HG03025 (cell line): ENCODE data around the gene CRYZL1.
A peak's percentile ranks its signal among the peaks of the same experiment; 100 is the strongest.

ENCODE experiments used
- ATAC-seq: cut with Tn5 transposase; IDR thresholded peaks from one replicate; pipeline ENCODE4 v1.9.1; 2021; ENCODE audit warnings: mild to moderate bottlenecking, moderate library complexity; ENCODE audit not compliant: unreplicated experiment, low FRiP score

Gene CRYZL1

DNA sequence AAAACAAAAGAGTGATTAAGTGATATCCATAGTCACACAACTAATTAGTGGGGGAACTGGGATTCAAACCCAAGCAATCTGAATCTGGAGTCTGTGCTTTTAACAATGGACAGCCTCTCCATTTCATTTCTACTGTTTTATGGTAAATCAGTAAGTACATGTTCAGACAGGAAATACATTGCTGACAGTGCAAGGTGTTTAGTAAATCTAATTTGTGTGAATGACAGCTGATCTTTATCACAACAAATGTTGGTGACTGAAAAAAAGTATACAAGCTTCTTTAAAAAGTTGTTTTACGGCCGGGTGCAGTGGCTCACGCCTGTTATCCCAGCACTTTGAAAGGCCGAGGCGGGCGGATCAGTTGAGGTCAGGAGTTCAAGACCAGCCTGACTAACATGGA lies 73.6 kb downstream of the CRYZL1 start:
- ATAC-seq, result no peak

DNA sequence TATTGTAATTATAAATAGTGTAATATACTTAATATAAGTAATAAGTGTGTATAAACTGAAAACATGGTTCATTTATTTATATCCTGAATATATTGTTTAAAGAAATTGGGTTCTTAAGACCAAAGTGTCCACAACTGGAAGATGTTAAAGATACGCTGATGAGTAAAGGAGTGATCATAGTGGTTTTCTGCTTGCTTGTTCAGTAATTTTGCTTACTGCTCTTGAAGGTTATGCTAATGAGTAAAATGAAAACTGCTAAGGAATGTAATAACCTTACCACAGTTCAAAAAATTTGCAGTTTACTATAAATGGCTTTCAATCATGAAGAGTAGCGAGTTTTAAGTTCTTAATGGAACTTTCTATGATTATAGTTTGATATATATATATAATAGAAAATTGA lies 75.0 kb downstream of the CRYZL1 start:
- no peak for ATAC-seq

DNA sequence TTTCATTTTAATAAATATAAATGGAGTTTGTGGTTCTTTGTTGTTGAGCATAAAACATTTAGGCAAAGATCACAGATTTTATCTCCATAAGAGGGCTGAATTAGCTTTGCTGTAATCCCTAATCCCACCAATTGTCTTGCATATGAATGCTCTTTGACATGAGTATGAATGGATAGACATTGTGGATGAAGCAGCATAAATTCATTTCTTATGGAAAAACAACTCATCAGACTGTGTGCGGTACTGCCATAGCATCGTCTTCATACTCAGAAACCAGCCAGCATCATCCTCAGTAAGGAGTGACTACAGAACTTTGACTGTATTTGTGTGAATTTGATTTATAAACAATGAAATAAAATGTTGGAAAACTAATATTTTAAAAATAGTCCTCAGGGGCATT lies 79.2 kb downstream of the CRYZL1 start:
- ATAC-seq, result no peak

DNA sequence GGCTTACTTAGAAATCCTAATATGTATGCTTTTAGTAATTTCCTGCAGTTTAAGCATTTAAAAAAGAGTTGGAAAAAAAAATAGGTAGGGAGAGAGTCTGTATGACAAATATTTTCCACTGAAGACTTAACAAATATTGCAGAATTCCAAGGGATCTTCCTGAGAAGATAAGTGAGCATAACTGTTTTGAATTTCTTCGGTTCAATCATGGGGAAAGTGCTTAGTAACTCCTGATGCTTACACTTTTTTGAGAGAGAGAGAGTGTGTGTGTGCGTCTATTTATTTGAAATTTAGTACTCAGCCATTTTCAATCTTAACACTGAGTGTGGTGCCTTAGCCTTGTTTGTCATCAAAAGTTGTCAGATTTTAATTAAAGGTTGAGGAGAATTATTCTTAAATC lies 80.2 kb downstream of the CRYZL1 start:
- ATAC-seq, result no peak

DNA sequence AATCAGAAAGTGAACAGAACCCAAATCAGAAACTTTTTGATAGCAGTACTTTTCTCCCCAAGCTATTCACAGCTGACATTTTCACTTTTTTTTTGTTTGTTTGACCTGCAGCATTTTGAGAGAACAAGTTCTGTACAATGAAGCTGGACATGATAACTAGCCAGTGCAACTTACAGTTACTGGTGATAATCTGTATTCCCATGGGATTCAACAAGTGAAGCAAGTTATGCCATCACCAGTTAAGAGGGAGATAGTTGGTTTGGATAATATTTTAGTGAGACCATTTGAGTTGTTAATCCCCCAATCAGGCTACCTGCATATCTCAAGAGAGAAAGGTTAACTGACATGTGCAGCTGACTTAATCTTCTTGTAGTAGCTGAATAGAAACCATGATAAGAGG lies 80.6 kb downstream of the CRYZL1 start:
- ATAC-seq, result no peak

DNA sequence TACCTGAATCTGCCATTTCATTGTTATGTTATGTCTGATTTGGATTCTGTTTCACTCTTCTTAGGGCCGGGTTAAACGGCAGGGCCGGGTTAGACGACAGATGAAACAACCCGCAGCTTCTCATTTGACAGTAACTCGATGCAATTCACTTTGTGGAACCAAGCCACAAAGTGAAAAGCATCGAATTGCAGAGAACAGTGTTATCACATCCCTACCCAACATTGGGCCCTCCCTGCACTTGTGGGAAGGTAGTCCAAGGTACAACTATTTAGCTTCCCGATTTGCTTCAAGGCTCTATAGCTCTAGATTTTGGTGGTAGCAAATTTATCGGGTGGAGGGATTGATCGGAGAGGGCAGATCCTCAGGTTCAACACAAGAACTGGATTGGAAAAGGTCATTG lies 81.7 kb downstream of the CRYZL1 start:
- no peak for ATAC-seq

DNA sequence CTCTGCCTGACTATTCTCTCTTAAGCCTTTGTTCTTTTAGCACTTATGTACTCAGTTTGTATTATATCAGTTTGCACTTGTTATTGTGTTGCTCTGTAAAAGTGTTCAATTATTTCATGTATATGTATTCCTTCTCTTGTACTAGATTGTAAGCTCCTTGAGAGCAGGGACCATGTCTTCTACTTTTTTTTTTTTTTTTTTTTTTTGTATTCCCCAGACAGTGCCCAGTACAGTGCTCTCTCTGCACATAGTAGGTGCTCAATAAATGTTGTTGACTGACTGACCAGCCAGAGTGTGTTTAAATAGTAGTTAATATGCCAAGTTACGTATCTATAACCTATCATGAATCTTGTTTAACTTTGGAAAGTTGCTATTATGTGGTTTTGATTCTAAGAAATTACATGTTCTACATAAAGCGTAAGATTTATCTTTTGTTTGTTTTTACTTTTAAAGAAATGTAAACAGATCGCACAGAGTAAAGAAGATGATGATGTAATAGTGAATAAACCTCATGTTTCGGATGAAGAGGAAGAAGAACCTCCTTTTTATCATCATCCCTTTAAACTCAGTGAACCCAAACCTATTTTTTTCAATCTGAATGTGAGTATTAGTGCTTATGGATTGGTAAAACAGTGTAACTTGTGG lies 82.6 kb downstream of the CRYZL1 start:
- ATAC-seq, result no peak

DNA sequence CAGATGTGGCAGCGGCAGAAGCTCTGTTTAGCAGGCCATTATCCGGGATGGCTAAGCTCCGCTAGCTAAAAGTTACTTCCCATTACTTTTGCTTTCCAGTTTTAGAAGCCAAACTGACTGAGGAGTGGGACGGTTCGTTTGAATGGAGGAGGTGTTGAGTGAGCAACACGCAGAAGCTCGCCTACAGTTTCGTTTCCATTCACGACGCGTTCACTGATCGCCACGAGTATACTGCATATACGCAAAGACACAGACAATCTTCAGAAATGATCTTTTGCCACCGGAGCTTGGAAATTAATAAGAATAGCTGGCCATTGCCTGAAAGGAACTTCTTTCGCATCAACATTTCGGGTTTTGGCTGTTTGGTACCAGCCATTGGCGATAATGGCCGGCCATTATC lies 84.1 kb downstream of the CRYZL1 start:
- no peak for ATAC-seq

DNA sequence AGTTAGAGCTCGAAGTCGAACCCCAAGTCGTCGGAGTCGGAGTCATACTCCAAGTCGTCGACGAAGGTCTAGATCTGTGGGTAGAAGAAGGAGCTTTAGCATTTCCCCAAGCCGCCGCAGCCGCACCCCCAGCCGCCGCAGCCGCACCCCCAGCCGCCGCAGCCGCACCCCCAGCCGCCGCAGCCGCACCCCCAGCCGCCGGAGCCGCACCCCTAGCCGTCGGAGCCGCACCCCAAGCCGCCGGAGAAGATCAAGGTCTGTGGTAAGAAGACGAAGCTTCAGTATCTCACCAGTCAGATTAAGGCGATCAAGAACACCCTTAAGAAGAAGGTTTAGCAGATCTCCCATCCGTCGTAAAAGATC lies 86.6 kb downstream of the CRYZL1 start:
- no peak for ATAC-seq

DNA sequence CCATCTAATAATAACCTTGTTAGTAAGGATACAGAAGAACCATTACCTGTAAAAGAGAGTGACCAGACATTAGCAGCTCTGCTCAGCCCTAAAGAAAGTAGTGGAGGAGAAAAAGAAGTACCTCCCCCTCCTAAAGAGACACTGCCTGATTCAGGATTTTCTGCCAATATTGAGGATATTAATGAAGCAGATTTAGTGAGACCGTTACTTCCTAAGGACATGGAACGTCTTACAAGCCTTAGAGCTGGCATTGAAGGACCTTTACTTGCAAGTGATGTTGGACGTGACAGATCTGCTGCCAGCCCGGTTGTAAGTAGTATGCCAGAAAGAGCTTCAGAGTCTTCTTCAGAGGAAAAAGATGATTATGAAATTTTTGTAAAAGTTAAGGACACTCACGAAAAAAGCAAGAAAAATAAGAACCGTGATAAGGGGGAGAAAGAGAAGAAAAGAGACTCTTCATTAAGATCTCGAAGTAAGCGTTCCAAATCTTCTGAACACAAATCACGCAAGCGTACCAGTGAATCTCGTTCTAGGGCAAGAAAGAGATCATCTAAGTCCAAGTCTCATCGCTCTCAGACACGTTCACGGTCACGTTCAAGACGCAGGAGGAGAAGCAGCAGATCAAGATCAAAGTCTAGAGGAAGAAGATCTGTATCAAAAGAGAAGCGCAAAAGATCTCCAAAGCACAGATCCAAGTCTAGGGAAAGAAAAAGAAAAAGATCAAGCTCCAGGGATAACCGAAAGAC lies 87.1 kb downstream of the CRYZL1 start:
- ATAC-seq, result no peak

DNA sequence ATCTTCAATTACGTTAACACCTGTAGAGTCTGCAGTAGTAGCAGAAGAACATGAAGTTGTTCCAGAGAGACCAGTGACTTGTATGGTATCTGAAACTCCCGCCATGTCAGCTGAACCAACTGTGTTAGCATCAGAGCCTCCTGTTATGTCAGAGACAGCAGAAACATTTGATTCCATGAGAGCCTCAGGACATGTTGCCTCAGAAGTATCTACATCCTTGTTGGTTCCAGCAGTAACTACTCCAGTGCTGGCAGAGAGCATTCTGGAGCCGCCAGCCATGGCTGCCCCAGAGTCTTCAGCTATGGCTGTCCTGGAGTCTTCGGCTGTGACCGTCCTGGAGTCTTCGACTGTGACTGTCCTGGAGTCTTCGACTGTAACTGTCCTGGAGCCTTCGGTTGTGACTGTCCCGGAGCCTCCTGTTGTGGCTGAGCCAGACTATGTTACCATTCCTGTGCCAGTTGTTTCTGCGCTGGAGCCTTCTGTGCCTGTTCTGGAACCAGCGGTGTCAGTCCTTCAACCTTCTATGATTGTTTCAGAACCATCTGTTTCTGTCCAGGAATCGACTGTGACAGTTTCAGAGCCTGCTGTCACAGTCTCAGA lies 88.4 kb downstream of the CRYZL1 start:
- no peak for ATAC-seq

DNA sequence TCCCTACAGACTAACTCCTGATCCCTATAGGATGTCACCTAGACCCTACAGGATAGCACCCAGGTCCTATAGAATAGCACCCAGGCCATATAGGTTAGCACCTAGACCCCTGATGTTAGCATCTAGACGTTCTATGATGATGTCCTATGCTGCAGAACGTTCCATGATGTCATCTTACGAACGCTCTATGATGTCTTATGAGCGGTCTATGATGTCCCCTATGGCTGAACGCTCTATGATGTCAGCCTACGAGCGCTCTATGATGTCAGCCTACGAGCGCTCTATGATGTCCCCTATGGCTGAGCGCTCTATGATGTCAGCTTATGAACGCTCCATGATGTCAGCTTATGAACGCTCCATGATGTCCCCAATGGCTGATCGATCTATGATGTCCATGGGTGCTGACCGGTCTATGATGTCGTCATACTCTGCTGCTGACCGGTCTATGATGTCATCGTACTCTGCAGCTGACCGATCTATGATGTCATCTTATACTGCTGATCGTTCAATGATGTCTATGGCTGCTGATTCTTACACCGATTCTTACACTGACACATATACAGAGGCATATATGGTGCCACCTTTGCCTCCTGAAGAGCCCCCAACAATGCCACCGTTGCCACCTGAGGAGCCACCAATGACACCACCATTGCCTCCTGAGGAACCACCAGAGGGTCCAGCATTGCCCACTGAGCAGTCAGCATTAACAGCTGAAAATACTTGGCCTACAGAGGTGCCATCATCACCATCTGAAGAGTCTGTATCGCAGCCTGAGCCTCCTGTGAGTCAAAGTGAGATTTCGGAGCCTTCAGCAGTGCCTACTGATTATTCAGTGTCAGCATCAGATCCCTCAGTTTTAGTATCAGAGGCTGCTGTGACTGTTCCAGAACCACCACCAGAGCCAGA lies 89.2 kb downstream of the CRYZL1 start:
- no peak for ATAC-seq

DNA sequence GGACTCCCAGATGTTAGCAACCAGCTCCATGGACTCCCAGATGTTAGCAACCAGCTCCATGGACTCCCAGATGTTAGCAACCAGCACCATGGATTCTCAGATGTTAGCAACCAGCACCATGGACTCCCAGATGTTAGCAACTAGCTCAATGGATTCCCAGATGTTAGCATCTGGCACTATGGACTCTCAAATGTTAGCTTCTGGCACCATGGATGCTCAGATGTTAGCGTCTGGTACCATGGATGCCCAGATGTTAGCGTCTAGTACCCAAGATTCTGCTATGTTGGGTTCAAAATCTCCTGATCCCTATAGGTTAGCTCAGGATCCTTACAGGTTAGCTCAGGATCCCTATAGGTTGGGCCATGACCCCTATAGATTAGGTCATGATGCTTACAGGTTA lies 89.9 kb downstream of the CRYZL1 start:
- no peak for ATAC-seq

DNA sequence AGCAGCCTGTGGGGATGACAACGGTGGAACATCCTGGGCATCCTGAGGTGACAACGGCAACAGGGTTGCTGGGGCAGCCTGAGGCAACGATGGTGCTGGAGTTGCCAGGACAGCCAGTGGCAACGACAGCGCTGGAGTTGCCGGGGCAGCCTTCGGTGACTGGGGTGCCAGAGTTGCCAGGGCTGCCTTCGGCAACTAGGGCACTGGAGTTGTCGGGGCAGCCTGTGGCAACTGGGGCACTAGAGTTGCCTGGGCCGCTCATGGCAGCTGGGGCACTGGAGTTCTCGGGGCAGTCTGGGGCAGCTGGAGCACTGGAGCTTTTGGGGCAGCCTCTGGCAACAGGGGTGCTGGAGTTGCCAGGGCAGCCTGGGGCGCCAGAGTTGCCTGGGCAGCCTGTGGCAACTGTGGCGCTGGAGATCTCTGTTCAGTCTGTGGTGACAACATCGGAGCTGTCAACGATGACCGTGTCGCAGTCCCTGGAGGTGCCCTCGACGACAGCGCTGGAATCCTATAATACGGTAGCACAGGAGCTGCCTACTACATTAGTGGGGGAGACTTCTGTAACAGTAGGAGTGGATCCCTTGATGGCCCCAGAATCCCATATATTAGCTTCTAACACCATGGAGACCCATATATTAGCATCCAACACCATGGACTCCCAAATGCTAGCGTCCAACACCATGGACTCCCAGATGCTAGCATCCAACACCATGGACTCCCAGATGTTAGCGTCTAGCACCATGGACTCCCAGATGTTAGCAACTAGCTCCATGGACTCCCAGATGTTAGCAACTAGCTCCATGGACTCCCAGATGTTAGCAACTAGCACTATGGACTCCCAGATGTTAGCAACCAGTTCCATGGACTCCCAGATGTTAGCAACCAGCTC lies 90.5 kb downstream of the CRYZL1 start:
- ATAC-seq, result no peak

DNA sequence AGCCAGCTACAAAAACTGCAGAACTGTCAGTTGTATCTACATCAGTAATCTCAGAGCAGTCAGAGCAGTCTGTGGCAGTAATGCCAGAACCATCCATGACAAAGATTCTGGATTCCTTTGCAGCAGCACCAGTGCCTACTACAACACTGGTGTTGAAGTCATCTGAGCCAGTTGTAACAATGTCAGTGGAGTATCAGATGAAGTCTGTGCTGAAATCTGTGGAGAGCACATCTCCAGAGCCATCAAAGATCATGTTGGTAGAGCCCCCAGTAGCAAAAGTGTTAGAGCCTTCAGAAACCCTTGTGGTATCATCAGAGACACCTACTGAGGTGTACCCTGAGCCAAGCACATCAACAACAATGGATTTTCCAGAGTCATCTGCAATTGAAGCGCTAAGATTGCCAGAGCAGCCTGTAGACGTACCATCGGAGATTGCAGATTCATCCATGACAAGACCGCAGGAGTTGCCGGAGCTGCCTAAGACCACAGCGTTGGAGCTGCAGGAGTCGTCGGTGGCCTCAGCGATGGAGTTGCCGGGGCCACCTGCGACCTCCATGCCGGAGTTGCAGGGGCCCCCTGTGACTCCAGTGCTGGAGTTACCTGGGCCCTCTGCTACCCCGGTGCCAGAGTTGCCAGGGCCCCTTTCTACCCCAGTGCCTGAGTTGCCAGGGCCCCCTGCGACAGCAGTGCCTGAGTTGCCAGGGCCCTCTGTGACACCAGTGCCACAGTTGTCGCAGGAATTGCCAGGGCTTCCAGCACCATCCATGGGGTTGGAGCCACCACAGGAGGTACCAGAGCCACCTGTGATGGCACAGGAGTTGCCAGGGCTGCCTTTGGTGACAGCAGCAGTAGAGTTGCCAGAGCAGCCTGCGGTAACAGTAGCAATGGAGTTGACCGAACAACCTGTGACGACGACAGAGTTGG lies 91.4 kb downstream of the CRYZL1 start:
- ATAC-seq, result no peak

DNA sequence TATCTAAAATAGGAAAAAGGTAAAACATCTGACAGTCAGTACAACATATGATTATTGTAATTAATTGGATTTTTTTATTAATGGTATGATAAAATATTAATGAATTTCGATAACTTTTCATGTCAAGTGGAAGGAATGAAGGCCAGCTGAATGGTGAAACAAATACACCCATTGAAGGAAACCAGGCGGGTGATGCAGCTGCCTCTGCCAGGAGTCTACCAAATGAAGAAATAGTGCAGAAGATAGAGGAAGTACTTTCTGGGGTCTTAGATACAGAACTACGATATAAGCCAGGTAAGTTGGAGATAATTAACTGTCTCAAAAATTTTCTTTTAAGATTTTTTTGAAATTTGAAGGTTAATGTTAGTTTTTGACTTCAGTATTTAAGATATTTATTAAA lies 95.5 kb downstream of the CRYZL1 start:
- ATAC-seq, result no peak

DNA sequence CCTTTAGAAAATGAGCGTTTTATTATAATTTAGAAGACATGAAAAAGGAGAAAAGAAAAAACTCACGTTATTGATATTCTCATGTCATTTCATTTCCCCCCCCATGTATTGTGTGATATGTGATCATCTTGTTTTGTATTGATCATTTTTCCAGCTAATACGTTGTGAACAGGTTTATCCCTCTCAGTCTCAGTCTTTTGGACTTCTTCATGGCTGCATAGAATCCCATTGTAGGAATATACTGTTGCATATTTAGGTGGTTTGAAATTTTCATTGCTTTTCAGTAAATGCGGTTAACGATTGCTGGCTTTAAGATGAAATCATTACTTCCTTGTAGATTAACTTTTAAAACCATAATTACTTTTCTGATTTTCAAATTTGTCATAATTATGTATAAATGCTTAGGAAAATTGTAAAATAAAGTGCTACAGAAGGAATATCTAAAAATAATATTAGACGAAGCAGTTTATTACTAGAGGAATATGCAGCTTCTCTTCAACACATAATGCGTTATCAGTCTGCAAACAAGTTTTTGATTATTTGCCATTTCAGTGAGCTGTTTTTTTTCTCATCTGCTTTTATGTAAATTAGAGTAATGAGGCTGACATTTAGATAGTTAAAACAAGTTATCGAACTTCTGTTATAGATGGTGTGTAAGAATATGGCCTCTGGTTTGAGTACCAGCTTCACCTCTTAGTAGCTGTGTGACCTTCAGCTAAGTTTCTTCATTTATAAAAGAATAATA lies 96.9 kb downstream of the CRYZL1 start:
- no peak for ATAC-seq

DNA sequence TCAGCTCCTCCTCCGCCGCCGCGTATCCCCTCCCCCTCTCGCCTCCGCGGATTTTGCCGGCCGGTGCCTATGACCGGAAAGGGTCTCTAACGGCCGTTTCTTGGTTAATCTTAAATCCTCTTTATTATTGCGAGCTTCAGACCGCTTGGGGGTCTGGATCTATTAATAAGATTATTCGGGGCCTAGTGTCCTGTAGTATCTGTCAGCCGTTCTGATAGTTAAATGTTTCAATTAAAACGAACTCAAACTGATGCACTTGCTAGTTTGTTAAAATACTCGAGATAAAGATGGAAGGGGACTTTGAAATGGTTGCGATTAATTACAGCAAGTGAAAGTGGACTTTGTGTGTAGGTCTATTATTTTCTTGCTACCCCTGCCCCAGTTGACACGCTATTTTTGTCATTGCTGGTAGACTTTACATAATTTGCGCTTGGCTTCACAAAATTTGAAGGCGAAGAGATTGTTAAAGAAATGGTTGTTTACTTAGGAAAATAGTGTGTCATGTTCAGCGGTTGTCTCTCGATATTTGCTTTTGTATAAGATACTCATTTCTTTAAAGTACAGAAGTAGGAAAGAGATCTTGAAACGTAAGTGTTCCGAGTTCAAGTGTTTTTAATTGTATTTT lies 97.9 kb downstream of the CRYZL1 start:
- ATAC-seq, result peak; percentile 2
